IMR-90 (cell line): ENCODE measurements around the gene DGLUCY. TPM values are rescaled to one million over a fixed set of nuclear protein-coding genes. Genes with fewer than 3 reads are reported as not detected.

Experiments
- ATAC-seq: fragments of 200-7000 bp; cut with Tn5 transposase; 2 replicates; pipeline ENCODE4 v1.9.1; 2020; ENCODE audit warnings: low read depth, mild to moderate bottlenecking, moderate library complexity
- BruUV-seq: library from RNA; stranded (reverse); fragments of 400-500 nt; replicated peaks from 2 replicates; lab custom pipeline; 2021; lab: Mats Ljungman, UMichigan
- CTCF ChIA-PET: fragments of 300-600 bp; formaldehyde crosslinking; extraction: SDS; loops from one replicate; lab custom pipeline; 2021; ENCODE audit warnings: antibody characterized with exemption; lab: Yijun Ruan, JAX
- POLR2A ChIA-PET: fragments of 300-600 bp; sonication (Branson Sonifier 250); formaldehyde crosslinking; loops from one replicate; lab custom pipeline; 2022; ENCODE audit warnings: antibody characterized with exemption; ENCODE audit not compliant: unreplicated experiment; lab: Charles Lee
- DNase-seq: peaks from one replicate; pipeline ENCODE4 v3.0.0; 2013
- H2AFZ ChIP-seq: replicated peaks from 2 replicates; pipeline ENCODE3; 2013; ENCODE audit warnings: low read length, mild to moderate bottlenecking; ENCODE audit not compliant: poor library complexity
- H2AK5ac ChIP-seq: 2 replicates; pipeline ENCODE4 v1.6.1; 2013; ENCODE audit warnings: low read depth, low read length, inconsistent platforms
- H2AK9ac ChIP-seq: replicated peaks from 2 replicates; pipeline ENCODE3; 2013; ENCODE audit warnings: mild to moderate bottlenecking, low read depth, low read length, moderate library complexity; ENCODE audit not compliant: poor library complexity
- H2BK120ac ChIP-seq: 2 replicates; pipeline ENCODE4 v1.6.1; 2013; ENCODE audit warnings: low read depth, low read length, inconsistent platforms
- H2BK15ac ChIP-seq: 3 replicates; pipeline ENCODE4 v1.6.1; 2013; ENCODE audit warnings: low read depth, low read length, inconsistent platforms
- H2BK20ac ChIP-seq: 2 replicates; pipeline ENCODE4 v1.6.1; 2013; ENCODE audit warnings: low read depth, mild to moderate bottlenecking, inconsistent platforms, low read length, moderate library complexity
- H2BK5ac ChIP-seq: 2 replicates; pipeline ENCODE4 v1.6.1; 2013; ENCODE audit warnings: mild to moderate bottlenecking, low read depth, low read length, inconsistent platforms; ENCODE audit not compliant: poor library complexity, severe bottlenecking
- H3K14ac ChIP-seq: replicated peaks from 2 replicates; pipeline ENCODE4 v1.6.1; 2013; ENCODE audit warnings: low read depth, low read length, inconsistent platforms
- H3K18ac ChIP-seq: 2 replicates; pipeline ENCODE4 v1.6.1; 2013; ENCODE audit warnings: low read depth, low read length, control low read depth
- H3K23ac ChIP-seq: 2 replicates; pipeline ENCODE4 v1.6.1; 2013; ENCODE audit warnings: low read depth, low read length, inconsistent platforms
- H3K27ac ChIP-seq: 2 replicates; pipeline ENCODE4 v1.5.1; 2013; ENCODE audit warnings: mild to moderate bottlenecking, control low read depth, low read length; ENCODE audit not compliant: insufficient read depth
- H3K27me3 ChIP-seq: 2 replicates; pipeline ENCODE4 v1.6.1; 2013; ENCODE audit warnings: low read length; ENCODE audit not compliant: control insufficient read depth, insufficient read depth
- H3K36me3 ChIP-seq: 2 replicates; pipeline ENCODE4 v1.6.1; 2013; ENCODE audit warnings: low read length, mixed read lengths; ENCODE audit not compliant: control insufficient read depth, insufficient read depth
- H3K4ac ChIP-seq: 2 replicates; pipeline ENCODE4 v1.6.1; 2013; ENCODE audit warnings: low read depth, low read length, inconsistent platforms
- H3K4me1 ChIP-seq: 2 replicates; pipeline ENCODE4 v1.6.1; 2013; ENCODE audit warnings: low read length, mixed read lengths; ENCODE audit not compliant: control insufficient read depth, insufficient read depth
- H3K4me2 ChIP-seq: 2 replicates; pipeline ENCODE4 v1.6.1; 2013; ENCODE audit warnings: low read depth, mild to moderate bottlenecking, control low read depth, low read length, moderate library complexity
- H3K4me3 ChIP-seq: 2 replicates; pipeline ENCODE4 v1.5.1; 2013; ENCODE audit warnings: low read depth, mild to moderate bottlenecking, control low read depth, low read length, moderate library complexity; ENCODE audit not compliant: insufficient read depth
- H3K56ac ChIP-seq: 2 replicates; pipeline ENCODE4 v1.6.1; 2013; ENCODE audit warnings: low read length, inconsistent platforms; ENCODE audit not compliant: insufficient read depth; ENCODE audit errors: extremely low read depth
- H3K79me1 ChIP-seq, 2 experiments: 2 replicates each; pipeline ENCODE4 v1.6.1; 2013; ENCODE audit warnings: low read length in 2 of 2, inconsistent platforms in 1 of 2, low read depth in 1 of 2
- H3K9ac ChIP-seq: 2 replicates; pipeline ENCODE4 v1.6.1; 2013; ENCODE audit warnings: low read depth, low read length, control low read depth
- H3K9me1 ChIP-seq: 2 replicates; pipeline ENCODE4 v1.6.1; 2013; ENCODE audit warnings: low read length, inconsistent platforms; ENCODE audit not compliant: insufficient read depth
- H3K9me3 ChIP-seq: 2 replicates; pipeline ENCODE4 v1.6.1; 2013; ENCODE audit warnings: low read length; ENCODE audit not compliant: control insufficient read depth, insufficient read depth
- H4K20me1 ChIP-seq: 2 replicates; pipeline ENCODE4 v1.6.1; 2013; ENCODE audit warnings: low read length, inconsistent platforms; ENCODE audit not compliant: insufficient read depth
- H4K5ac ChIP-seq: 2 replicates; pipeline ENCODE4 v1.6.1; 2013; ENCODE audit warnings: mild to moderate bottlenecking, low read depth, low read length, control low read depth
- H4K8ac ChIP-seq, 2 experiments: 2 replicates each; pipeline ENCODE4 v1.6.1; 2013; ENCODE audit warnings: low read depth in 2 of 2, low read length in 2 of 2, control low read depth in 1 of 2, inconsistent platforms in 1 of 2
- H4K91ac ChIP-seq: 2 replicates; pipeline ENCODE4 v1.6.1; 2013; ENCODE audit warnings: low read depth, low read length, inconsistent platforms; ENCODE audit not compliant: insufficient read depth
- CHD1 ChIP-seq: IDR thresholded peaks from 2 replicates; pipeline ENCODE4 v1.6.1; 2012; ENCODE audit warnings: low read depth, low read length, improper control_type of control experiment
- FOS ChIP-seq: fragments of 150-350 bp; IDR thresholded peaks from 2 replicates; pipeline ENCODE4 v1.6.1; 2016; ENCODE audit warnings: low read depth, low read length
- MAZ ChIP-seq: IDR thresholded peaks from 2 replicates; pipeline ENCODE4 v1.6.1; 2012; ENCODE audit warnings: low read depth, mild to moderate bottlenecking, low read length, improper control_type of control experiment, moderate library complexity, borderline replicate concordance
- MXI1 ChIP-seq: IDR thresholded peaks from 2 replicates; pipeline ENCODE4 v1.6.1; 2012; ENCODE audit warnings: low read depth, mild to moderate bottlenecking, low read length, moderate library complexity, borderline replicate concordance
- NFE2L2 ChIP-seq: fragments of 150-350 bp; IDR thresholded peaks from 2 replicates; pipeline ENCODE4 v1.6.1; 2016; ENCODE audit warnings: low read depth, mild to moderate bottlenecking, low read length
- POLR2A ChIP-seq: IDR thresholded peaks from 2 replicates; pipeline ENCODE4 v1.6.1; 2012; ENCODE audit warnings: mild to moderate bottlenecking, low read depth, low read length
- RFX5 ChIP-seq: IDR thresholded peaks from 2 replicates; pipeline ENCODE4 v1.8.0; 2012; ENCODE audit warnings: low read depth, mild to moderate bottlenecking, low read length, moderate library complexity
- SMC3 ChIP-seq: fragments of 150-350 bp; IDR thresholded peaks from 2 replicates; pipeline ENCODE4 v1.6.1; 2016; ENCODE audit warnings: low read depth, mild to moderate bottlenecking, antibody characterized with exemption, low read length, moderate library complexity
- USF2 ChIP-seq: fragments of 150-350 bp; IDR thresholded peaks from 2 replicates; pipeline ENCODE4 v1.6.1; 2017; ENCODE audit warnings: mild to moderate bottlenecking, antibody characterized with exemption, low read length, low read depth
- dilution Hi-C: fragments of 300-500 bp; cut with HindIII; formaldehyde crosslinking; loops from one replicate; pipeline ENCODE4 v1.14.3; 2018; ENCODE audit warnings: low sequenced_read_pairs; ENCODE audit not compliant: unreplicated experiment
- in situ Hi-C: fragments of 300-500 bp; cut with MboI; formaldehyde crosslinking; loops from 3 replicates; pipeline ENCODE4 v1.14.3; 2019; ENCODE audit warnings: low sequenced_read_pairs, inconsistent platforms, mixed read lengths
- intact Hi-C: fragments of 100-400 bp; cut with micrococcal nuclease; formaldehyde crosslinking; loops from 2 replicates; pipeline ENCODE4 v1.10.0; 2022
- polyA plus RNA-seq, 3 experiments: library from polyadenylated mRNA; depleted of rRNA; stranded (reverse); fragments of >200 nt; gene quantifications; 2 replicates each; pipeline ENCODE4 v1.2.3, GENCODE V29; 2012; ENCODE audit warnings: low replicate concordance in 1 of 3
- total RNA-seq: library from RNA; depleted of rRNA; stranded (reverse); fragments of >200 nt; gene quantifications from 2 replicates; pipeline ENCODE4 v1.2.3, GENCODE V29; 2012
- TF ChIP-seq, protein P1 (sequence below): conservative IDR thresholded peaks from 2 replicates; pipeline ENCODE4 v1.5.1; 2012; ENCODE audit warnings: mild to moderate bottlenecking, low read depth, low read length, improper control_type of control experiment
- TF ChIP-seq, protein P2 (sequence below): fragments of 150-350 bp; IDR thresholded peaks from 2 replicates; pipeline ENCODE4 v1.6.1; 2016; ENCODE audit warnings: low read depth, mild to moderate bottlenecking, low read length, moderate library complexity, borderline replicate concordance

Gene DGLUCY
- total and polyA plus RNA-seq, 2 of the 4 experiments (the other 2 are of a cell fraction), result 8.5 to 13.3 TPM

DNA sequence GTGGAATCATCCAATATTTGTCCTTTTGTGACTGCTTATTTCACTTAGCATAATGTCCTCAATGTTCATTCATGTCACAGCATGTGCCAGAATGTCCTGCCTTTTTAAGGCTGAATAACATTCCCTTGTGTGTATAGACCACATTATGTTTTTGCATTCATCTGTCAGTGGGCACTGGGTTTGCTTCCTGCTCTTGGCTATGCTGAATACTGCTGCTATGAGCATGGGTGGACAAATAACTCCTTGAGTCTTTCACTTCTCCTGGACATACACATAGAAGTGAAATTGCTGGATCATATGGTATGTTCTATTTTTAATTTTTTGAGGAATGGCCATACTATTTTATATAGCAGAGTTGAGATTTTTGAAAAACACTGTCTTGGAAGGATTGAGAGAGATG lies 83.8 kb downstream of the DGLUCY start:
- in situ Hi-C loops, result no loop called here

More for the DNA sequence above, 83.8 kb downstream of the DGLUCY start:
- Histone ChIP-seq H3K27ac (no peak overlapping the region), H2BK120ac (no peak overlapping the region), H3K9me3 (no peaks in the 10 kb centered on the region), H4K91ac (no peak overlapping the region), H3K4me3 (no peak overlapping the region), H3K4ac (no peak overlapping the region), H4K20me1 (no peaks in the 10 kb centered on the region), H3K27me3 (no peaks in the 10 kb centered on the region), H3K56ac (no peak overlapping the region), H3K23ac (no peak overlapping the region), H3K9me1 (no peaks in the 10 kb centered on the region; the same call in 1 of the 2 replicates), H3K36me3 (peaks cover 10% of the 10 kb centered on the region), H3K4me2 (no peak overlapping the region), H3K79me1 (no peaks in the 10 kb centered on the region), H2BK20ac (no peak overlapping the region), H2AK5ac (no peak overlapping the region), H2AFZ (no peak overlapping the region), H3K9ac (no peak overlapping the region), H4K5ac (no peak overlapping the region), H2BK15ac (no peak overlapping the region), H2AK9ac (no peak overlapping the region), H4K8ac (no peak overlapping the region), H3K4me1 (0 out of 2 replicates have a peak, but pooled peaks cover 2% of the 10 kb centered on the region), H3K18ac (no peak overlapping the region), H3K14ac (no peak overlapping the region), H2BK5ac (no peak overlapping the region)
- DNase-seq, result no peak
- intact Hi-C loops (no loop called here), dilution Hi-C loops (no loop called here)
- ChIA-PET POLR2A (no interaction called here), CTCF (no interaction called here)
- no peak for TF ChIP-seq NFE2L2
- TF ChIP-seq MAZ, result no peak
- no peak for TF ChIP-seq POLR2A
- TF ChIP-seq, protein P1, sequence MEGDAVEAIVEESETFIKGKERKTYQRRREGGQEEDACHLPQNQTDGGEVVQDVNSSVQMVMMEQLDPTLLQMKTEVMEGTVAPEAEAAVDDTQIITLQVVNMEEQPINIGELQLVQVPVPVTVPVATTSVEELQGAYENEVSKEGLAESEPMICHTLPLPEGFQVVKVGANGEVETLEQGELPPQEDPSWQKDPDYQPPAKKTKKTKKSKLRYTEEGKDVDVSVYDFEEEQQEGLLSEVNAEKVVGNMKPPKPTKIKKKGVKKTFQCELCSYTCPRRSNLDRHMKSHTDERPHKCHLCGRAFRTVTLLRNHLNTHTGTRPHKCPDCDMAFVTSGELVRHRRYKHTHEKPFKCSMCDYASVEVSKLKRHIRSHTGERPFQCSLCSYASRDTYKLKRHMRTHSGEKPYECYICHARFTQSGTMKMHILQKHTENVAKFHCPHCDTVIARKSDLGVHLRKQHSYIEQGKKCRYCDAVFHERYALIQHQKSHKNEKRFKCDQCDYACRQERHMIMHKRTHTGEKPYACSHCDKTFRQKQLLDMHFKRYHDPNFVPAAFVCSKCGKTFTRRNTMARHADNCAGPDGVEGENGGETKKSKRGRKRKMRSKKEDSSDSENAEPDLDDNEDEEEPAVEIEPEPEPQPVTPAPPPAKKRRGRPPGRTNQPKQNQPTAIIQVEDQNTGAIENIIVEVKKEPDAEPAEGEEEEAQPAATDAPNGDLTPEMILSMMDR, result no peak
- no peak for TF ChIP-seq RFX5
- no peak for TF ChIP-seq SMC3
- TF ChIP-seq MXI1, result no peak
- TF ChIP-seq, protein P2, sequence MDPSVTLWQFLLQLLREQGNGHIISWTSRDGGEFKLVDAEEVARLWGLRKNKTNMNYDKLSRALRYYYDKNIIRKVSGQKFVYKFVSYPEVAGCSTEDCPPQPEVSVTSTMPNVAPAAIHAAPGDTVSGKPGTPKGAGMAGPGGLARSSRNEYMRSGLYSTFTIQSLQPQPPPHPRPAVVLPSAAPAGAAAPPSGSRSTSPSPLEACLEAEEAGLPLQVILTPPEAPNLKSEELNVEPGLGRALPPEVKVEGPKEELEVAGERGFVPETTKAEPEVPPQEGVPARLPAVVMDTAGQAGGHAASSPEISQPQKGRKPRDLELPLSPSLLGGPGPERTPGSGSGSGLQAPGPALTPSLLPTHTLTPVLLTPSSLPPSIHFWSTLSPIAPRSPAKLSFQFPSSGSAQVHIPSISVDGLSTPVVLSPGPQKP, result no peak
- no peak for TF ChIP-seq USF2
- no peak for TF ChIP-seq CHD1
- TF ChIP-seq FOS, result no peak
- no peak for ATAC-seq
- BruUV-seq, result no TSS peak
